K562 (cell line): ENCODE data around the gene NTRK2. TPM values are rescaled to one million over a fixed set of nuclear protein-coding genes. Genes with fewer than 3 reads are reported as not detected.

Experiments
- ARNT ChIP-seq, 2 experiments: fragments of 450-650 bp; IDR thresholded peaks; 2 replicates each; pipeline ENCODE4 v1.6.1; 2016; ENCODE audit warnings: mild to moderate bottlenecking in 1 of 2
- CCNT2 ChIP-seq: IDR thresholded peaks from 2 replicates; pipeline ENCODE4 v1.6.1; 2011; ENCODE audit warnings: borderline replicate concordance, low read depth, mild to moderate bottlenecking, moderate library complexity, mixed read lengths, low read length; ENCODE audit not compliant: insufficient read length; ENCODE audit errors: extremely low read depth
- E2F3 ChIP-seq: fragments of 250-450 bp; sonication (Bioruptor Pico); IDR thresholded peaks from 2 replicates; pipeline ENCODE4 v1.4.0; 2020; ENCODE audit warnings: mild to moderate bottlenecking
- GABPB1 ChIP-seq: sonication (generic); formaldehyde crosslinking; IDR thresholded peaks from 2 replicates; pipeline ENCODE4 v1.8.0; 2022; ENCODE audit warnings: mild to moderate bottlenecking, missing genetic modification reagents
- KHSRP ChIP-seq: fragments of 450-650 bp; IDR thresholded peaks from 2 replicates; pipeline ENCODE4 v1.6.1; 2017
- KLF13 ChIP-seq: fragments of 450-650 bp; IDR thresholded peaks from 2 replicates; pipeline ENCODE4 v1.6.1; 2016; ENCODE audit warnings: missing genetic modification characterization, low read depth, mild to moderate bottlenecking, missing compliant biosample characterization, moderate library complexity, borderline replicate concordance
- NEUROD1 ChIP-seq: fragments of 150-350 bp; IDR thresholded peaks from 2 replicates; pipeline ENCODE4 v1.6.1; 2014; ENCODE audit warnings: borderline replicate concordance, low read length, low read depth; ENCODE audit not compliant: partially characterized antibody
- NUFIP1 ChIP-seq: fragments of 450-650 bp; IDR thresholded peaks from 2 replicates; pipeline ENCODE4 v1.6.1; 2018; ENCODE audit not compliant: partially characterized antibody
- ZNF134 ChIP-seq: fragments of 250-450 bp; sonication (Bioruptor Pico); conservative IDR thresholded peaks from 2 replicates; pipeline ENCODE4 v1.4.0; 2020
- polyA plus RNA-seq, 8 experiments: library from polyadenylated mRNA; depleted of rRNA in 4 of 8; stranded (reverse) in 5 of 8; unstranded in 3 of 8; fragments of >200 nt; fragmentation: Nextera tagmentation in 2 of 8; fragmentation: Illumina TruSeq in 1 of 8; extraction: Ambion mirVana in 2 of 8; extraction: Trizol in 1 of 8; gene quantifications; 2 replicates each; pipeline versions ENCODE4 v1.2.1 to v1.2.3, GENCODE V29; 2011 to 2014; ENCODE audit warnings: inconsistent platforms in 1 of 8, missing spikeins in 1 of 8
- total RNA-seq, 7 experiments: library from RNA; depleted of rRNA in 6 of 7; stranded (reverse); fragments of >200 nt in 6 of 7; fragmentation: Illumina TruSeq in 2 of 7; extraction: Trizol in 2 of 7; gene quantifications; 2 replicates each; pipeline versions ENCODE4 v1.2.1 to v1.2.3, GENCODE V29; 2011 to 2021; ENCODE audit warnings: low replicate concordance in 1 of 7
- TF ChIP-seq, protein P1 (sequence below): fragments of 250-450 bp; sonication (Bioruptor Pico); IDR thresholded peaks from 2 replicates; pipeline ENCODE4 v1.4.0; 2020
- TF ChIP-seq, protein P2 (sequence below), 2 experiments: fragments of 250-450 bp in 1 of 2; fragments of 450-650 bp in 1 of 2; sonication (Bioruptor Pico) in 1 of 2; IDR thresholded peaks; 2 replicates each; pipeline versions ENCODE4 v1.6.1 to v1.8.0; 2016 to 2021; ENCODE audit warnings: mild to moderate bottlenecking in 2 of 2, moderate library complexity in 2 of 2, missing compliant biosample characterization in 1 of 2, missing genetic modification characterization in 1 of 2
- TF ChIP-seq, protein P3 (sequence below): fragments of 150-350 bp; conservative IDR thresholded peaks from 2 replicates; pipeline ENCODE4 v1.6.1; 2014; ENCODE audit warnings: low read length
- TF ChIP-seq, protein P4 (sequence below): sonication (generic); formaldehyde crosslinking; IDR thresholded peaks from 2 replicates; pipeline ENCODE4 v1.8.1; 2023; ENCODE audit warnings: missing genetic modification reagents, mild to moderate bottlenecking, borderline replicate concordance

Gene NTRK2
- total and polyA plus RNA-seq, 9 of the 15 experiments (the other 6 are each of a cell fraction or from before 2014, with no cell fraction given), result not detected

DNA sequence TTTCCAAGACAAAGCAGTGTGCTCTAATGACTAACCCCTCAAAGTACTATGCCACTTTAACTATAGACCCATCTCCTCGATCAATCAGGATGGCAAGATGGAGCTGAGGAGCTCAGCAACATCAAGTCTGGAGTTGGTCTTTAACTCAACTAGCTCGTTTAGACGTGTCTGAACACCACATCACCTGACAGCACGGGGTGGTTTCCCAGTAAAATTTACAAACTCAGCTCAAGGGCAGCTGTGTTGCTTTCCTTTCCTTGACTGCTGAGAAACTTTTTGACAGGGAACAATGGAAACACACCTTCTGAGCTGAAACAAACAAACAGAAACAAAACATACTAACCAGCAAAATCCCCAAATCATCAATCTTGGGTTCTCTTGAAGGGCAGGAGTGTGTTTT is 202.5 kb downstream of the NTRK2 start (continued):
- TF ChIP-seq, protein P1, sequence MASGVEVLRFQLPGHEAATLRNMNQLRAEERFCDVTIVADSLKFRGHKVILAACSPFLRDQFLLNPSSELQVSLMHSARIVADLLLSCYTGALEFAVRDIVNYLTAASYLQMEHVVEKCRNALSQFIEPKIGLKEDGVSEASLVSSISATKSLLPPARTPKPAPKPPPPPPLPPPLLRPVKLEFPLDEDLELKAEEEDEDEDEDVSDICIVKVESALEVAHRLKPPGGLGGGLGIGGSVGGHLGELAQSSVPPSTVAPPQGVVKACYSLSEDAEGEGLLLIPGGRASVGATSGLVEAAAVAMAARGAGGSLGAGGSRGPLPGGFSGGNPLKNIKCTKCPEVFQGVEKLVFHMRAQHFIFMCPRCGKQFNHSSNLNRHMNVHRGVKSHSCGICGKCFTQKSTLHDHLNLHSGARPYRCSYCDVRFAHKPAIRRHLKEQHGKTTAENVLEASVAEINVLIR, result no peak
- TF ChIP-seq ZNF134, result no peak
- no peak for TF ChIP-seq ARNT (IDR thresholded peaks at IDR 0.05)
- no peak for TF ChIP-seq CCNT2
- TF ChIP-seq GABPB1 (CRISPR knock-in tag), result no peak
- no peak for TF ChIP-seq E2F3 (CRISPR knock-in tag)
- TF ChIP-seq, protein P2, sequence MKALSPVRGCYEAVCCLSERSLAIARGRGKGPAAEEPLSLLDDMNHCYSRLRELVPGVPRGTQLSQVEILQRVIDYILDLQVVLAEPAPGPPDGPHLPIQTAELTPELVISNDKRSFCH (CRISPR knock-in tag; IDR thresholded peaks at IDR 0.05), result no peak
- TF ChIP-seq, protein P2 (tag; IDR thresholded peaks at IDR 0.05), result no peak
- no peak for TF ChIP-seq NEUROD1
- no peak for TF ChIP-seq NUFIP1
- TF ChIP-seq, protein P3, sequence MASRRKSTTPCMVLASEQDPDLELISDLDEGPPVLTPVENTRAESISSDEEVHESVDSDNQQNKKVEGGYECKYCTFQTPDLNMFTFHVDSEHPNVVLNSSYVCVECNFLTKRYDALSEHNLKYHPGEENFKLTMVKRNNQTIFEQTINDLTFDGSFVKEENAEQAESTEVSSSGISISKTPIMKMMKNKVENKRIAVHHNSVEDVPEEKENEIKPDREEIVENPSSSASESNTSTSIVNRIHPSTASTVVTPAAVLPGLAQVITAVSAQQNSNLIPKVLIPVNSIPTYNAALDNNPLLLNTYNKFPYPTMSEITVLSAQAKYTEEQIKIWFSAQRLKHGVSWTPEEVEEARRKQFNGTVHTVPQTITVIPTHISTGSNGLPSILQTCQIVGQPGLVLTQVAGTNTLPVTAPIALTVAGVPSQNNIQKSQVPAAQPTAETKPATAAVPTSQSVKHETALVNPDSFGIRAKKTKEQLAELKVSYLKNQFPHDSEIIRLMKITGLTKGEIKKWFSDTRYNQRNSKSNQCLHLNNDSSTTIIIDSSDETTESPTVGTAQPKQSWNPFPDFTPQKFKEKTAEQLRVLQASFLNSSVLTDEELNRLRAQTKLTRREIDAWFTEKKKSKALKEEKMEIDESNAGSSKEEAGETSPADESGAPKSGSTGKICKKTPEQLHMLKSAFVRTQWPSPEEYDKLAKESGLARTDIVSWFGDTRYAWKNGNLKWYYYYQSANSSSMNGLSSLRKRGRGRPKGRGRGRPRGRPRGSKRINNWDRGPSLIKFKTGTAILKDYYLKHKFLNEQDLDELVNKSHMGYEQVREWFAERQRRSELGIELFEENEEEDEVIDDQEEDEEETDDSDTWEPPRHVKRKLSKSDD, result no peak
- TF ChIP-seq KLF13, result no peak
- TF ChIP-seq KHSRP, result no peak
- TF ChIP-seq, protein P4, sequence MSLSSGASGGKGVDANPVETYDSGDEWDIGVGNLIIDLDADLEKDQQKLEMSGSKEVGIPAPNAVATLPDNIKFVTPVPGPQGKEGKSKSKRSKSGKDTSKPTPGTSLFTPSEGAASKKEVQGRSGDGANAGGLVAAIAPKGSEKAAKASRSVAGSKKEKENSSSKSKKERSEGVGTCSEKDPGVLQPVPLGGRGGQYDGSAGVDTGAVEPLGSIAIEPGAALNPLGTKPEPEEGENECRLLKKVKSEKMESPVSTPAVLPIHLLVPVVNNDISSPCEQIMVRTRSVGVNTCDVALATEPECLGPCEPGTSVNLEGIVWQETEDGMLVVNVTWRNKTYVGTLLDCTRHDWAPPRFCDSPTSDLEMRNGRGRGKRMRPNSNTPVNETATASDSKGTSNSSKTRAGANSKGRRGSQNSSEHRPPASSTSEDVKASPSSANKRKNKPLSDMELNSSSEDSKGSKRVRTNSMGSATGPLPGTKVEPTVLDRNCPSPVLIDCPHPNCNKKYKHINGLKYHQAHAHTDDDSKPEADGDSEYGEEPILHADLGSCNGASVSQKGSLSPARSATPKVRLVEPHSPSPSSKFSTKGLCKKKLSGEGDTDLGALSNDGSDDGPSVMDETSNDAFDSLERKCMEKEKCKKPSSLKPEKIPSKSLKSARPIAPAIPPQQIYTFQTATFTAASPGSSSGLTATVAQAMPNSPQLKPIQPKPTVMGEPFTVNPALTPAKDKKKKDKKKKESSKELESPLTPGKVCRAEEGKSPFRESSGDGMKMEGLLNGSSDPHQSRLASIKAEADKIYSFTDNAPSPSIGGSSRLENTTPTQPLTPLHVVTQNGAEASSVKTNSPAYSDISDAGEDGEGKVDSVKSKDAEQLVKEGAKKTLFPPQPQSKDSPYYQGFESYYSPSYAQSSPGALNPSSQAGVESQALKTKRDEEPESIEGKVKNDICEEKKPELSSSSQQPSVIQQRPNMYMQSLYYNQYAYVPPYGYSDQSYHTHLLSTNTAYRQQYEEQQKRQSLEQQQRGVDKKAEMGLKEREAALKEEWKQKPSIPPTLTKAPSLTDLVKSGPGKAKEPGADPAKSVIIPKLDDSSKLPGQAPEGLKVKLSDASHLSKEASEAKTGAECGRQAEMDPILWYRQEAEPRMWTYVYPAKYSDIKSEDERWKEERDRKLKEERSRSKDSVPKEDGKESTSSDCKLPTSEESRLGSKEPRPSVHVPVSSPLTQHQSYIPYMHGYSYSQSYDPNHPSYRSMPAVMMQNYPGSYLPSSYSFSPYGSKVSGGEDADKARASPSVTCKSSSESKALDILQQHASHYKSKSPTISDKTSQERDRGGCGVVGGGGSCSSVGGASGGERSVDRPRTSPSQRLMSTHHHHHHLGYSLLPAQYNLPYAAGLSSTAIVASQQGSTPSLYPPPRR (CRISPR knock-in tag), result no peak
